HCT116 (cell line): ENCODE data around the gene UNC50. TPM values are rescaled to one million over a fixed set of nuclear protein-coding genes. Genes with fewer than 3 reads are reported as not detected.

ENCODE experiments used
- ATAC-seq: fragments of 200-7000 bp; cut with Tn5 transposase; 2 replicates; pipeline ENCODE4 v1.9.1; 2020; ENCODE audit warnings: mild to moderate bottlenecking, moderate library complexity
- BruUV-seq: library from RNA; stranded (reverse); fragments of 400-500 nt; replicated peaks from 2 replicates; lab custom pipeline; 2021; lab: Mats Ljungman, UMichigan
- CTCF ChIA-PET: fragments of 300-600 bp; sonication (Branson Sonifier 250); formaldehyde crosslinking; loops from one replicate; lab custom pipeline; 2021; ENCODE audit warnings: antibody characterized with exemption; lab: Charles Lee
- POLR2A ChIA-PET: fragments of 300-600, 350-600 bp; sonication (Branson Sonifier 250); formaldehyde crosslinking; loops from one replicate; lab custom pipeline; 2021; ENCODE audit warnings: antibody characterized with exemption; lab: Charles Lee
- RAD21 ChIA-PET, 2 experiments: fragments of 300-600 bp; sonication (Branson Sonifier 250); formaldehyde crosslinking; loops; one replicate each; lab custom pipeline; 2023; ENCODE audit warnings: low total read pairs in 2 of 2; ENCODE audit not compliant: uncharacterized antibody in 2 of 2, unreplicated experiment in 2 of 2, low non-redundant PET in 1 of 2; lab: Charles Lee
- DNase-seq: peaks from one replicate; pipeline ENCODE4 v3.0.0-alpha.2; 2010; ENCODE audit warnings: low read depth, low spot score
- H2AFZ ChIP-seq: fragments of 200-600 bp; shearing (Covaris generic), sonication (generic); 2 replicates; pipeline ENCODE4 v1.6.1; 2017; ENCODE audit warnings: low read depth, mixed run types, mixed read lengths, antibody characterized with exemption, low read length; ENCODE audit not compliant: poor library complexity, severe bottlenecking
- H3K27ac ChIP-seq: 2 replicates; pipeline ENCODE4 v1.5.1; 2012; ENCODE audit warnings: low read depth, low read length
- H3K27me3 ChIP-seq: fragments of 200-600 bp; sonication (generic); 2 replicates; pipeline ENCODE4 v1.6.1; 2016; ENCODE audit warnings: mixed run types, low read length, mixed read lengths; ENCODE audit not compliant: insufficient read depth
- H3K36me3 ChIP-seq, 2 experiments: fragments of 200-500 bp in 1 of 2; fragments of 200-600 bp in 1 of 2; sonication (Bioruptor generic) in 1 of 2; sonication (generic) in 1 of 2; 2 replicates each; pipeline versions ENCODE4 v1.5.1 to v1.6.1; 2014 to 2016; ENCODE audit warnings: low read length in 2 of 2, inconsistent platforms in 1 of 2, mixed read lengths in 1 of 2, mixed run types in 1 of 2; ENCODE audit not compliant: insufficient read depth in 2 of 2, control insufficient read depth in 1 of 2
- H3K4me1 ChIP-seq, 2 experiments: fragments of 200-600 bp in 1 of 2; sonication (generic) in 1 of 2; 2 replicates each; pipeline versions ENCODE4 v1.5.1 to v1.6.1; 2012 to 2017; ENCODE audit warnings: low read length in 2 of 2, inconsistent platforms in 1 of 2, mild to moderate bottlenecking in 1 of 2, mixed read lengths in 1 of 2, mixed run types in 1 of 2, moderate library complexity in 1 of 2; ENCODE audit not compliant: insufficient read depth in 2 of 2, control insufficient read depth in 1 of 2
- H3K4me2 ChIP-seq: fragments of 200-600 bp; sonication (generic); 2 replicates; pipeline ENCODE4 v1.6.1; 2017; ENCODE audit warnings: mixed run types, low read length, mixed read lengths
- H3K4me3 ChIP-seq, 2 experiments: fragments of 200-600 bp in 1 of 2; sonication (generic) in 1 of 2; replicated peaks in 1 of 2; 2 replicates each; pipeline ENCODE4 v1.5.1; 2011 to 2016; ENCODE audit warnings: low read length in 2 of 2, control low read depth in 1 of 2, low read depth in 1 of 2, mild to moderate bottlenecking in 1 of 2, mixed read lengths in 1 of 2, mixed run types in 1 of 2
- H3K79me2 ChIP-seq: fragments of 200-600 bp; sonication (generic); 2 replicates; pipeline ENCODE4 v1.6.1; 2017; ENCODE audit warnings: mild to moderate bottlenecking, mixed run types, low read length, moderate library complexity, mixed read lengths; ENCODE audit not compliant: insufficient read depth
- H3K9ac ChIP-seq: fragments of 200-600 bp; sonication (generic); 2 replicates; pipeline ENCODE4 v1.6.1; 2016; ENCODE audit warnings: low read length, mixed read lengths
- H3K9me2 ChIP-seq: fragments of 200-600 bp; sonication (generic), shearing (Covaris generic); 2 replicates; pipeline ENCODE4 v1.6.1; 2017; ENCODE audit warnings: mixed run types, mild to moderate bottlenecking, moderate library complexity; ENCODE audit not compliant: insufficient read depth
- H3K9me3 ChIP-seq, 2 experiments: fragments of 200-500 bp in 1 of 2; fragments of 200-600 bp in 1 of 2; sonication (Bioruptor generic) in 1 of 2; sonication (generic) in 1 of 2; 2 replicates each; pipeline ENCODE4 v1.6.1; 2014 to 2017; ENCODE audit warnings: low read length in 2 of 2, mixed read lengths in 2 of 2, inconsistent platforms in 1 of 2, low read depth in 1 of 2, mild to moderate bottlenecking in 1 of 2, mixed run types in 1 of 2, moderate library complexity in 1 of 2; ENCODE audit not compliant: control insufficient read depth in 1 of 2, insufficient read depth in 1 of 2
- H4K20me1 ChIP-seq: fragments of 200-600 bp; sonication (generic), shearing (Covaris generic); 2 replicates; pipeline ENCODE4 v1.6.1; 2017; ENCODE audit warnings: mixed run types, mild to moderate bottlenecking, moderate library complexity; ENCODE audit not compliant: insufficient read depth
- CBX3 ChIP-seq: IDR thresholded peaks from 2 replicates; pipeline ENCODE4 v1.6.1; 2012; ENCODE audit warnings: low read depth
- CEBPB ChIP-seq: IDR thresholded peaks from 2 replicates; pipeline ENCODE4 v1.6.1; 2012; ENCODE audit warnings: low read depth
- CTCF ChIP-seq, 3 experiments: fragments of 200-600 bp in 1 of 3; sonication (generic) in 1 of 3; IDR thresholded peaks in 2 of 3; conservative IDR thresholded peaks in 1 of 3; 2 replicates each; pipeline ENCODE4 v1.5.1; 2012 to 2017; ENCODE audit warnings: low read depth in 2 of 3, low read length in 2 of 3, antibody characterized with exemption in 1 of 3, borderline replicate concordance in 1 of 3, control low read depth in 1 of 3, mild to moderate bottlenecking in 1 of 3, mixed read lengths in 1 of 3, mixed run types in 1 of 3, moderate library complexity in 1 of 3; ENCODE audit not compliant: insufficient read depth in 1 of 3
- EGR1 ChIP-seq: IDR thresholded peaks from 2 replicates; pipeline ENCODE4 v1.6.1; 2012; ENCODE audit warnings: low read depth
- EZH2phosphoT487 ChIP-seq: fragments of 200-600 bp; IDR thresholded peaks from 2 replicates; pipeline ENCODE4 v1.6.1; 2018; ENCODE audit warnings: antibody characterized with exemption, borderline replicate concordance
- FOSL1 ChIP-seq: IDR thresholded peaks from 2 replicates; pipeline ENCODE4 v1.6.1; 2012; ENCODE audit warnings: low read depth
- MAX ChIP-seq: IDR thresholded peaks from 2 replicates; pipeline ENCODE4 v1.6.1; 2012
- POLR2A ChIP-seq: IDR thresholded peaks from 2 replicates; pipeline ENCODE4 v1.7.0; 2011; ENCODE audit warnings: borderline replicate concordance; ENCODE audit not compliant: insufficient read depth, insufficient read length; ENCODE audit errors: extremely low read depth
- RAD21 ChIP-seq: IDR thresholded peaks from 2 replicates; pipeline ENCODE4 v1.6.1; 2012; ENCODE audit warnings: low read depth, mild to moderate bottlenecking
- REST ChIP-seq: IDR thresholded peaks from 2 replicates; pipeline ENCODE4 v1.6.1; 2012; ENCODE audit warnings: low read depth
- SIN3A ChIP-seq: IDR thresholded peaks from 2 replicates; pipeline ENCODE4 v1.6.1; 2012; ENCODE audit warnings: low read depth
- SRF ChIP-seq: IDR thresholded peaks from 2 replicates; pipeline ENCODE4 v1.6.1; 2012; ENCODE audit warnings: low read depth
- ZBTB33 ChIP-seq: IDR thresholded peaks from 2 replicates; pipeline ENCODE4 v1.6.1; 2011; ENCODE audit warnings: mild to moderate bottlenecking, low read length, moderate library complexity; ENCODE audit not compliant: insufficient replicate concordance; ENCODE audit errors: extremely low read depth
- ZFX ChIP-seq: fragments of 450-650 bp; IDR thresholded peaks from 2 replicates; pipeline ENCODE4 v1.6.1; 2017
- intact Hi-C: fragments of 100-400 bp; cut with micrococcal nuclease; formaldehyde crosslinking; loops from 2 replicates; pipeline ENCODE4 v1.10.0; 2022
- total RNA-seq: library from RNA; stranded (reverse); gene quantifications from one replicate; pipeline ENCODE4 v1.2.1, GENCODE V29; 2021; ENCODE audit not compliant: unreplicated experiment

The UNC50 gene
- total RNA-seq, 1 experiment from 2014 or later, result 33.0 TPM

- no peak for ATAC-seq
- TF ChIP-seq MAX (no peak), CTCF (IDR thresholded peaks at IDR 0.05 in 2 of 3, conservative IDR thresholded peaks at IDR 0.05 in 1 of 3; ENCODE audit: borderline replicate concordance in 1 of 3, insufficient read depth in 1 of 3, low read depth in 2 of 3, low read length in 2 of 3) (no peak), SIN3A (no peak), EZH2phosphoT487 (no peak), REST (no peak), SRF (no peak), CBX3 (no peak), POLR2A (no peak), ZFX (no peak), ZBTB33 (no peak), EGR1 (no peak), FOSL1 (no peak), RAD21 (no peak), CEBPB (no peak)
- no peaks in the 10 kb centered on the region for H3K9me3 ChIP-seq
- H3K4me2 ChIP-seq, result no peak overlapping the region
- no peak overlapping the region for H3K27ac ChIP-seq
- H3K36me3 ChIP-seq, result 0 out of 4 replicates have a peak, but pooled peaks cover 0 to 10% of the 10 kb centered on the region in 2 experiments
- BruUV-seq, result no TSS peak
- RAD21 ChIA-PET, result no interaction called here
- no peaks in the 10 kb centered on the region for H3K9me2 ChIP-seq
- H4K20me1 ChIP-seq, result no peaks in the 10 kb centered on the region
- H3K79me2 ChIP-seq, result no peaks in the 10 kb centered on the region
- DNase-seq, result no peak
- no peak overlapping the region for H3K4me3 ChIP-seq
- POLR2A ChIA-PET, result no interaction called here
- H3K9ac ChIP-seq, result no peak overlapping the region
- no peaks in the 10 kb centered on the region for H3K27me3 ChIP-seq
- H2AFZ ChIP-seq, result no peak overlapping the region
- peaks cover 0 to under 1% of the 10 kb centered on the region in 2 experiments; a peak in 1 of 4 replicates for H3K4me1 ChIP-seq
- CTCF ChIA-PET, result no interaction called here
- intact Hi-C loops, result no loop called here
These were observed 43.0 kb upstream of the UNC50 start for GRCh38 chr2:98565286-98565860.
